Tongue (tissue), 2 donors: ENCODE results near the gene LRRFIP1. TPM values are rescaled to one million over a fixed set of nuclear protein-coding genes. Genes with fewer than 3 reads are reported as not detected.
"Not testable (repeated sequence)": the region's sequence is repeated elsewhere in the genome, so short reads cannot be mapped to it uniquely, and the experiment has no call there.

Source experiments
- DNase-seq: peaks from one replicate; pipeline ENCODE4 v3.0.0-alpha.2; 2015
- total RNA-seq: library from RNA; depleted of rRNA; stranded (reverse); fragments of >200 nt; gene quantifications from one replicate; pipeline ENCODE4 v1.2.3, GENCODE V29; 2014

The LRRFIP1 gene
- total RNA-seq, 1 donor from 2014 or later, result 132 TPM

DNA sequence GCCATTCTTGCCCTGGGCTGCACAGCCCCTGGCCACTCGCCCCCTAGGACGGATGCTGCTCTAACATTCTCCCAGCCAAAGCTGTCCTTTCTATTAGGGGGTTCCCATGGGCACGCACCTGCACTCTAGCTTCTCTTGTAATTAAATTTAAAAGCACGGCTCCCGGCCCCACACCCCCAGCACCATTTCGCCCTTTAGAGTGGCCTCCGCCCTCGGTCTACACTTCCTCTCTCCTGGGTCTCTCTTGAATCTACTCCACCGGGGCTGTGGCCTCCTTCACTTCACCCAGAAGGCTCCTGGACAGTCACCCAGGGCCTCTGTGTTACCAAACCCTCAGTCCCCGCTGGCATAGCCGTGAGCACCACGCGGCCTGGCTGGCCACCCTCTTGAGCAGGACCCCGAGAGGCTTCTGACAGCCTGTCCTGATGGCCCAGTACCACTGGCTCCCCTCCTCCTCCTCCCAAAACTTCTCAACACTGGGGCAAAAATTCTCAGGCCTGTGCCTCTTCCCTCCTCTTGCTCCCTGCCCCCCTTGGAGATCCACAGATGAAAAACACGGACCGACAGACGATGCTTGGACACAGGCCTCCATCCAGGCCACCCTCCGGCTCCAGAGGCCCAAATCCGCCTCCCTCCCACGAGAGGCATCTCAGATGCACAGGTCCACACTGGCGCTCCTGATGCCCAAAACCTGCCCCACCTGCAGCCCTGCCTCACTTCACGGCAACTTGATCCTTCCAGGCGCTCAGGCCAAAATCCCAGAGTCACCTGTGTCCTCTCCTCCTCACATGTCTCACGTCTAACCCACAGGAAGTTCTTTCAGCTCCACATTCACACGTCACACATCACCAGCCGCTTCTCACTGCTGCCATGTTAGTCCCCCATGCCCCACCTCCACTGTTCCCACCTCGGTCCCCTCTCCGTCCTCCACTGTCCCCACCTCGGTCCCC, 29.9 kb upstream of the LRRFIP1 start:
- no peak for DNase-seq

DNA sequence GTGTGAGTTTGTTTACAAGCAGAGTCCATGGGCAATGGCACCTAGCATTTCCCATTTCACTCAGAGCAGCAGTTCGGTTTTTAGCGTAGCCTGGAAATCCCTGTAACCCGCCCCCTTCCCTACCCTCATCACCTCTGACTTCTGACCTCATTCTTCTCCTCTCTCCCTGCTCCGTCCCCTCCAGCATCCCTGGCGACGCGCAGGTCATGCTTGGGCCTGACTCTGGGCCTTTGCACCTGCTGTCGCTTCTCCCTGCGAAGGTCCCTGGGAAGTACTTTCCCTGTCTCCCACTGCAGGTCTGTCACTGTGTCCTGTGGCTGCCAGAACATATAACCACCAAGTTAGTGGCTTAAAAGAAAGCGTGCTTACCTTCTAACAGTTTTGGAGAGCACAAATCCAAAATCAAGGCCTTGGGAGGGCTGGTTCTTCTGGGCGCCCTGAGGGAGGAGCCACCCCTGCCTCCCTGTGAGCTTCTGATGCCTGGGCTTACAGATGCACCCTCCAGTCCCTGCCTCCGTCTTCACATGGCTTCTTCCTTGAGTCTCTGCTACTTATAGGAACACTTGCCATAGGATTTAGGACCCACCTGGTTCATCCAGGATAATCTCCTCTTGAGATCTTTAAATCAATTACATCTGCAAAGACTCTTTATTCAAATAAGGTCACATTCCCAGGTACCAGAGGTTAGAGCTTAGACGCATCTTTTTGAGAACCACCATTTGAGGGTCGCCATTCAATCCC, 28.7 kb upstream of the LRRFIP1 start:
- no peak for DNase-seq

DNA sequence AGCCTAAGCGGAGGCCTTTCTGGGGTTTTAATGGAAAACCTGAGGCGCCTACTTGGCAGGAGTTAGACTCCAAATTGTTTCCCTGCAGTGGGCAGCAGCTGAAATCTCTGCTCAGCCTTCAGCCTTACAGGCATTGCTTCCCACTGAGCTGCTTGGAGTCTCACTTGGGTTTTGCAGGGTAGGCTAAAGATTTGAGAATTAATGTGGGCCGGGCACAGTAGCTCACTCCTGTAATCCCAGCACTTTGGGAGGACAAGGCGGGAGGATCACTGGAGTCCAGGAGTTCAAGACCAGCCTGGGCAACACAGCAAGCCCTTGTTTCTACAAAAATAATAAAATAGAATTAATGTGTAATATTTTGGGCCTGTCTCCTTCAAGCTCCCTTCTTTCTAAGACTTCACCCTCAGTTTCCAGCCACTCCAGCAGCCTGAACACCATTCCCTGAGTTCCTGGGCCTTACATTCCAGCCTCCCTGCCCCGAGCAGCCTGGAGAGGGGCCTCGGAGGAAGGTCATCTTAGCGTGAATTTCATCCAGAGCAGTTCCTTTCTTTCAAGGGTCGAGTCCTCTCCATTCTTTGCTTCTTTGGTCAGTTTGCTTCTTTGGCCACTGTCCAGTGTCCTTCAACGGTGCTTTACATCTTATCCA, 27.8 kb upstream of the LRRFIP1 start:
- no peak for DNase-seq

DNA sequence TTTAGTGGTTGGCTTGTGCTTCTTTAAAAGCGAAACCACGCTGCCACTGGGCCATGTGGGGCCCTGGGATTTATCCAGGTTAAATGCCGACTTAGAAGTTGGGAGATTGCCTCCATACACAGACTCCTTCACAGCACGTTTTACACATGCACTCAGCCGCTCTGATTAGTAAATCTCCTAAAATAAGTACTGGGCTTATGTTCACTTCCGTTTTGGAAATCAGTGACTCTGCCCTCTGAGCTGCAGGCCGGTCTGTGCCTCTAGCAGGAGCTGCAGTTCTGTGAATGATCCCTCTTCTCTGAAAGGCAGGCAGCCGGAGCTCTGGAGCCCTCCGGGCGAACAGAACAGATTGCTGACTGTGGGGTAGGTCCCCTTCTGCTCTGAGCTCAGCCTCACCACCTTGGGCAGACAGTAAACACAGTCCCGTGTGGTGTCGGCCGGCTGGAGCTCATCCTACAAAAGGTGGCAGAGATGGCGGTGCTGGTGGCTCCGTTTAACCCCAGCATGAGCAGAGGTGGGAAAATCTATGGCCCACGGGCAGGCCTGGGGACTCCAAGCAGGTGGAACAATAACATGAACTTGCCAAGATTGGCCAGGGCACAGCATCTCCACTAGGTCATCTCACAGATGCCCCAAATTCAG, 27.1 kb upstream of the LRRFIP1 start:
- peak; percentile 86 for DNase-seq

DNA sequence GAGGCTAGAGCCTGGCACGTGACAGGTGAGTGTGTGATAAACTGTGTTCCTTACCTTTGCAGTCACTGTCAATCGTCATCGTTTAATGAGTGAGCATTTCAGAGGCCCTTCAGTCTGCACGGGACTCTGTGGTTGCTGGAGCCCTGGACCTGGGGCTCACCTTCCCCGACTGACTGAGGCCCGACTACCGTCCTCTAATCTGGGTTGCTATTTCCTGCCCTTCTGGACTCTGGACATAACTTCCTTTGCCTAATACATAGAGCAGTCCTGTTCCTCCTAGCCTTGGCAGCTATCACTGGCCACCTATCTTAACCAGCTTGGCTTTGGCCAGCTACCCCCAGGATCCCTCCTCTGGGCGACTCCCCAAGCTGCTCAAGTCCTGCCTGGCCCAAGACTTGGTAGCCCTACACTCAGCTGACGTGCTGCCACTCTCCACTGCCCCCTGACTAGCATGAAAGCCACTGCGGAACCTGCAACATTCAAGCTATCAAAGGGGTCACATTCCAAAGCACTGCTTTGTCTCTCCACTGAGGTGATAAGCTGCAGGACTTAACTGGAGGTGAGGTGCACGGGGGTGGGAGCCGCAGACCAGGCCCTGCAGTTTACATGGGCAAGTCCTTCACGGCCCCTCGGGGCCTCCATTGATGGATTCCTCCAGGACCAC, 25.8 kb upstream of the LRRFIP1 start:
- no peak for DNase-seq

DNA sequence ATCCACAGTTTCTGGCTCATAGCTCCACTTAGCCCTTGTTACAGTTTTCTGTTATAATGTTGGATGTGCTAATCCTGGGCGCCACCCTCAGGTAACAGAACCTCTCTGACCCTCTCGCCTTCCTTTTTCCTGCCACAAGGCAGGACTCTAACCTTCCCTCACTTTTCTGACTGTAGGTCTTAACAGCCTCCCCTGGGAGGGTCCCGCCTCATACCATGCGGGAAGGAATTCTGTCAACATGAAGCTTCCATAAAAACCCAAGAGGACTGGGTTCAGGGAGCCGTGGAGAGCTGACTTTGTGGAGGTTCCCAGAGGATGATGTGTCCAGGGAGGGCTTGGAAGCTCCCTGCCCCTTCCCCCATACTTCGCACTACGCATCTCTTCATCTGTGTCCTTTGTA, 25.0 kb upstream of the LRRFIP1 start:
- no peak for DNase-seq

DNA sequence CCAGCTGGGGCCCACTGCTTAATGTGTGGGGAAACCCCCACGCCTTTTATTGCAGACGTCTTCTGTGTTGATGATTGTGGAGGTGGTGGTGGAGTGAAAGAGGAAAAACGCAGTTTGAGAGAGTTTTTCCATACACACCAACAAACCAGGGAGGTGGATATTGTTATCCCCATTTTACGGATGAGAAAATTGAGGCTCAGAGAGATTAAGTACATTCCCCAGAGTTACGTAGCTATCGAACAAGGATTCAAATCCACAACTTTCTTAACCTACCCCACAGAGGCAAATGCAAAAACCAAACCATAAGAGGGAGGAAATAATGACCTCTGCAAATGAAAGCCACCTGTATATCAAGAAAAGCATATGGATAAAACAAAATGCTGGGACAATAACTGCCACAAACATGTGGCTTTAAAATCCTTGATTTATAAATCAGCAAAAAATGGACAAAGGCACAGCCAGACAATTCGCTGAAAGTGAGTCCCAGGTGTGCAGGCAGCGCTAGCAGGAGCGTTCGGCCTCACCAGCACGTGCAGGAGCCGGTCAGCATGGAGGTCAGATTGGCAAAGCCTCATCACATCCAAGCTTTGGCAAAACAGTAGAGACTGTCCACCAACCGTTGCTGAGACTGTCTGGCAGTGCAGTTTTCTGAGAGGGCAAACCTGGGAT, 24.2 kb upstream of the LRRFIP1 start:
- DNase-seq, result no peak

DNA sequence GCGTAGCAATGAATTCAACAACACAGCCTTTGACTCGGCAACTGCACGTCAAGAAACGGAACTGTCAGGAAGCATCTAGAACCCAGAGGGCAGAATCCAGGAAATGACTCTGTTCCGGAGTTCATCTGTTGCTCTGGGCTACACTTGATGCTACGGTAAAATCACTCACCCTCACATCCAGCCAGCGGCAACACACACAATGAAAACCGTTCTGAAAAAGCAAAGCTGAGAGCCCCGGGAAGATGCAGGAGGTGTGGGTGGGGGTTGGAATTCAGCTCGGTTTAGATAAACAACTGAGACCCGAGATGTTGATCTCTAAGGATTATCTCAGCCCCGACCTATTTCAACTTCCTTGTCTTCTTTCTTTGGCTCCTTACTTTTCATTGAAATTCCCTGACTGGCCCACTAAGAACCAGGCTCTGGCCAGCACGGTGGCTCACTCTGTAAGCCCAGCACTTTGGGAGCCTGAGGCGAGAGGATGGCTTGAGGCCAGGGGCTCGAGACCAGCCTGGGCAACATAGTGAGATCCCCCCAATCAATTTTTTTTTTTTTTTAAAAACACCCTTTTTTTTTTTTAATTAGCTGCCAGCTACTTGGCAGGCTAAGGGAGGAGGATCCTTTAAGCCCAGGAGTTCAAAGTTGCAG, 23.5 kb upstream of the LRRFIP1 start:
- DNase-seq, result no peak

DNA sequence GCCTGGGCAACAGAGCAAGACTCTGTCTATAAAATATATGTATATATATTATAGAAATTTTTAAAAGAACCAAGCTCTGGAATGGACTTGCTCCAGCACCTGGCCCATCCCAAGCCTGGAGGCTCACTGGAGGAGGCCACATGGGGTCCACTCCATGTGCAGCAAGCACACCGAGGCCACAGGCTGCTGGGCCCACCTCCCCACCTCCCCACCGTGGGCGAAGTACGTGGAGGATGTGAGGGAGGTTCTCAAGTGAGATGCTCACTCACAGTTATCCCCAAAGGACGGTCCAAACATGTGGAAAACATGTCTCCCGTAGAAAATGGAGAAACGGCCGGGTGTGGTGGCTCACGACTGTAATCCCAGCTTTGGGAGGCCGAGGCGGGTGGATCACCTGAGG, 23.0 kb upstream of the LRRFIP1 start:
- DNase-seq, result no peak

DNA sequence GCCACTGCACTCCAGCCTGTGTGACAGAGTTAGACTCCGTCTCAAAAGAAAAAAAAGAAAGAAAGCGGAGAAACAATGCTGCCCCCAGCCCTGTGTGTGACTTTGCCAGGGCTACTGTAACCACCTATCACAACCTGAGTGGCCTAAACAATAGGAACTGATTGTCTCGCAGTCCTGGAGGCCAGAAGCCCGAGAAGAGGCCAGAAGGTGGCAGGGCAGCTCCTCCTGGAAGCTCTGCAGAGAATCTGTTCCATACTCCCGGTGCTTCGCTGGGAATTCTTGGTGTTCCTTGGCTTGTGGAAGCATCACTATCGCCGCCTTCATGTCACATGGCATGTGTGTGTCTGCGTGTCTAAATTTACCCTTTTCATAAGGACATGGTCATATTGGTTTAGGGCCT, 22.4 kb upstream of the LRRFIP1 start:
- DNase-seq, result no peak

DNA sequence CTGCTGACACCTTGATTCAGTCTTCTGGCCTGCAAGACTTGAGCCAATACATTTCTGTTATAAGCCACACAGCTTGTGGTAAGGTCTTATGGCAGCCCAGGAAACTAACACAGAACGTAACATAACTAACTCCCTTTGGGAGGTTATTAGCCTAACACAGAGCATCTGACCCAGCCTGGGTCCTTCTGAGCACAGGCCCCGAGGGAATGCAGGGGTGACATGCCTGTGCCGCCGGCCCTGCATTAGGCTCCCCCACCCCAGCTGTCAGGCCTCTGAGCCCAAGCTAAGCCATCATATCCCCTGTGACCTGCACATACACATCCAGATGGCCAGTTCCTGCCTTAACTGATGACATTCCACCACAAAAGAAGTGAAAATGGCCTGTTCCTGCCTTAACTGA, 20.9 kb upstream of the LRRFIP1 start:
- DNase-seq, result not testable (repeated sequence)

DNA sequence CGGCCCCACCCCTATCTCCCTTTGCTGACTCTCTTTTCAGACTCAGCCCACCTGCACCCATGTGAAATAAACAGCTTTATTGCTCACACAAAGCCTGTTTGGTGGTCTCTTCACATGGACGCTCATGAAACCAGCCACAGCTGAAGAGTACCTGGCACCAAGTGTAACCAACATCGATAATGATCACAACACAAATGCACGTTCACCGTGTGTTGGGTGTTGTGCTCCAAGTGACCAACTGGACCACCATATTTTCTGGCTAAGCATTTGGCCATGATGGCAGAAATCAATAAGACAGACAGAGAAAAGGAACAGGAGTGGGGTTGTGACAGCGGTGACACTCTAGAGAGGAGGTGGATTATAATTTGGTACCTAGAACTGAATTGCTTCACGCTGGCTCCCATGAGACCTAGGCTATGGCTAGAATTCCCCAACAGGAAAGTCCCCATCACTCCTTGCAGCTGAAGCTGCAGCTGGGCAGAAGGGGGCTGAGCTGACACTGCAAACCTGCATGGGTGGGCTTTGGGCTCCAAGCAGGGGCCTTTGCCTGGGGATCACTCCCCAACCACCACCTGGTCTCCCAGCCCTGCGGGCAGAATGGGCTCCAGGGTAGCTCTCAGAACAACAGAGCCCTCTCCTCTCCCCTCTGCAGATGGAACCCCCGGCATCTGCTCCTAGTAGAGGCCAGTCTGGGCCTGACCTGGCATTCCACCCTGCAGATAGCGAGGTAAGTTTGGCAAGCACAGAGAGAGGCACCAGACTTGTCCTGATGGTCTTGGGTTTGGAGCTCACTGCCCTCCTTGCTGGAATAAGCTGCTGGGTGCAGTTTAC, 14.6 kb upstream of the LRRFIP1 start:
- no peak for DNase-seq

DNA sequence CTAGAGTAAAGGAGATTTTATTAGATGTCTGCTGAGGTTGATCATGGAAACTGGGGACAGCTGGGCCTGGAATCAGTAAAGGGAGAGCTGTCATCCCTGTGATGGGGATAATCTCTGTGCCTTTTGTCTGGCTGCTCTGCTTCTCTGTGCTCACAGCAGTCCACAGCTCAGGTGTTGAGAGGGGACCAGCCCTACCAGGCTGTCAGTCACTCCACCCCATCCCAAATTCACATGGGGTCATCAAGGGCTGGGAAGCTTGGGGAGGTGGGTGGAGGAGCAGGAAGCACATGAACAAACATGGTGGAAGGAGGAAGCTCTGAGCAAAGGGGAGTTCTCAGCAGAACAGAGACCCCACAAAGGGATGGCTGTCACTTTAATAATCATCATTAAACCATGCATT, 13.7 kb upstream of the LRRFIP1 start:
- DNase-seq, result no peak

DNA sequence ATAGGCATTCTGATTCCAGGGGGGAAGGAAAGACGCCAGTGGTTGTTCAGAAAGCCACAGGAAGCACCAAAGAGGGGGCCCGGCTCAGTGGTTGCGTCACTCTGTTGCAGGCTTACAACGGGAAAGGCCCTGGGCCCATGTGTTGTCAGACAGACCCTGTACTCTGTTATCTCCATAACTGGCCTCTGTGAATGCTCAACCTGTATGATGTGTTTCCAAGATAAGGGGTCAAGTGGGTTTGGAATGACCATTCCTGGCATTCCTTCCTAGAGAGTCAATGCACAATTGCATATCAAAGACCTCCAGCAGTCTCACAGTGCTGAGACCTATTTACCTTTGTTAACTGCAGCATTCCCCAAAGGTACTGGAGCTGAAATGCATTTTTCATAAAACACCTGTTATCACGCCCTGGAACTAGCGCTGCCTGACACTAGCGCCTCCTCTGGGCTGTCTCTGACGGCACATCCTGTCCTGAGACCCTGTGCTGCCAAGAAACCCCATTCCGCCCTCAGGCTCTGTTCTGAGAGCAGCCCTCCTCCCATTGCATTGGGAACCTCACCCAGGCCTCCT, 13.2 kb upstream of the LRRFIP1 start:
- no peak for DNase-seq

DNA sequence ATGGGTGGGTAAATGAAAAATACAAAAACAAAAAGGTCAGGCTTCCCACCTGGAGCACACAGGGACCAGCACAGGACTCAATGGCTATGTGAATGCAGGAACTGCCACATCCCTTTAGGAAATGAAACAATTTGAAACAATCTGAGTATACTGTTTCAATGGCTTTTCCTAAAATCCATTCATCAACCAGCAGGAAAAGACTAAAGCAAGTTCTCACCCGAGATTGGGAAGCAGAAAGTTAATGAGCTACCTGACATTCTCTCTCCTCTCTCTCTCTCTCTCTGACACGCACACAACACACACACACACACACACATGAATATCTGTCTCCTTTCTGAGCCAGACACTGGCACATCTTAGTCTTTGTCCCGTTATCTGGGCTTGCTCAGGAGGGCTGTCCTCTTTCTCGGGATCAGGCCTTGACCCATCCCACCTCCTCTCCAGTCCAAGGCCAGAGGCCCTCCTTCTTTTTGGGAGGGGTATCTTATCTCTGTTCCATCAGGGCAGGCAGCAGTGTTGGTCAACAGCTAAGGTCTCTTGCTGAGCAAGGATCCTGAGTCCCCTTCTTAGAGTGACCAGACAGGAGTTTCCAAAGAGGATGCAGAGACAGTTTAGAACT, 11.6 kb upstream of the LRRFIP1 start:
- DNase-seq, result peak; percentile 4

DNA sequence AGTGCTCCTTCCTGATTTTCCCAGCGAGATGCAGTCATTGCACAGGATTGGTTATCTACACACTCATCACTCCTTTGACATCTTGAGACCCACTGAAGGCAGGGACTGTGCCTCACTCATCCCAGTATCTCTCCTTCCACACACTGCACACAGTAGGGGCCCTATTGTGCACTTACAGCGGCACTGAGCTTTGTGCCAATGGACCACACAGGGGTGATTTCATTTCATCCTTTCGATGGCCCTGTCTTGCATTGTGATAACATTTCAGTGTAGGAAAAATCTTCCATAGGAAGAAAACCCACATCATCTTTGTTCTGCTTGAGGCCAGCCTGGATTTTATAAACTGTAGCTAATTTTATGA, 11.0 kb upstream of the LRRFIP1 start:
- no peak for DNase-seq

DNA sequence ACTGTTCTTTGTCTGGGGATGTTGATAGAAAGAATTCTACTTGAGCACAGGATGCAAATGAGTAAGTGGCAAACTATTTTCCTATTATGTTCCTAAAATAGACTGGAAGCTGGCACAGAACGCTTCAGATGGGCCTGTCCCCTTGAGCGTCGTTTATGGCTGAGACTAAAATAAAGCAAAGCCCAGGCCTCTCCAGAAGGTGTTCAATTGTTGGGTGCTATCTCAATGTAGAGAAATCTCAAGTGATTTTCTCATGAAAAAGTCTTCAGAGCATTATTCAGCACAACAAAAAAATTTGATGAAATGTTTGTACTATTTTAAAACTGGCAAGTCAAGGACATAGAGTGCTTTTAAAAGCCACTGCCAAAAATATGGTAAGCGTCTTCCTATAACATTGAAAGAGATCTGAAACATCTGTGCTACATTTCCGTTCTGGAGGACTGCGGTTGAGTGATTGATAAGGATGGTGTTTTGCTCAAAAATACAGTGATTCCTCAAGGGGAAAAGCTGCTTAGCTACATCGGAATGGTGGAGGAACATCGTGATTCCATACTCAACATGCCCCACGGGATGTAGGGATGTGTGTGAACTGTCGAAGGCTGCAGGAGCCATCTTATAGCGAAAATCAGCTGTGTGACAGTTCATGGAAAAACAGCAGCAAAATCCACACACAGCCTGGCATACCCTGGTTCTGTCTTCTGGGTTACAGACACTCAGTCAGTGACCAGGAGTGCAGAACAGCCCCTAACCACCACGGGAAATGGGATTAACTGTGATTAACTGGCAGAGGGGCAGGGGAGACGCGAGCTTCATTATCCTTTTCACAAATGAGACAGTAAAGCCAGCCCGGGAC, 10.4 kb upstream of the LRRFIP1 start:
- DNase-seq, result peak; percentile 85

DNA sequence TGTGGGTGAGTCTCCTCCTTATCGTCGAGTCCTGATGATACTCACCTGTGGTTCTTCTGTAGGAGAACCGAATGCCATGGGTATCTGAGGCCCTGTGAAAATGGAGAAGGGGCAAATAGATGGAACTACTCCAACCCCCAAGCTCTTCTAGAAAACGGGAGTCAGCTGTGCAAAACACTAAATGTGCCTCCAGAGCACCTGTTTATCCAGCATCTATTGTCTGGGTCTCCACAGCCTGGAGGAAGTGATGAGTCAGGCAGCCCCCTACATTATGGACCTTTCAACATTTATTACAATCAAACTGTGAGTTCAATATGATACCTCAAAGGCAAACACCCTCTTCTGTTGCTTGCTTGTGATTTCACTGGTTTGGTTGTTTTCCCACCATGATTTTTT, 9.8 kb upstream of the LRRFIP1 start:
- DNase-seq, result peak; percentile 63
